HepG2 (cell line): ENCODE results near the gene NRG3. TPM values are rescaled to one million over a fixed set of nuclear protein-coding genes. Genes with fewer than 3 reads are reported as not detected.

Source experiments
- ATAC-seq: fragments of 200-7000 bp; cut with Tn5 transposase; 3 replicates; pipeline ENCODE4 v1.9.1; 2020; ENCODE audit warnings: mild to moderate bottlenecking, moderate library complexity
- BruUV-seq: library from RNA; stranded (reverse); fragments of 400-500 nt; replicated peaks from 2 replicates; lab custom pipeline; 2021; lab: Mats Ljungman, UMichigan
- CTCF ChIA-PET: fragments of 300-600 bp; formaldehyde crosslinking; extraction: SDS; loops from one replicate; lab custom pipeline; 2021; ENCODE audit warnings: low total read pairs, inconsistent platforms, low intra/inter-chr PET ratio; lab: Yijun Ruan, JAX
- POLR2A ChIA-PET: fragments of 350-600 bp; sonication (Branson Sonifier 250); formaldehyde crosslinking; loops from one replicate; lab custom pipeline; 2020; ENCODE audit warnings: antibody characterized with exemption, inconsistent platforms; lab: Yijun Ruan, JAX
- DNase-seq: peaks from one replicate; pipeline ENCODE4 v3.0.0-alpha.2; 2015; ENCODE audit warnings: low spot score
- FAIRE-seq: peaks from 3 replicates; lab custom pipeline; 2011; peaks lifted over from hg19 to GRCh38; lab: Jason Lieb, UNC
- H2AFZ ChIP-seq: one replicate; pipeline ENCODE4 v1.6.1; 2011; ENCODE audit warnings: low read length, inconsistent platforms
- H3K27ac ChIP-seq: fragments of 300-600 bp; 3 replicates; pipeline ENCODE4 v1.8.0; 2011; ENCODE audit warnings: mixed run types, mild to moderate bottlenecking, mixed read lengths, low read length, inconsistent platforms; ENCODE audit not compliant: insufficient read depth; ENCODE audit errors: extremely low read length
- H3K27me3 ChIP-seq, 2 experiments: fragments of 200-600 bp in 1 of 2; 2 replicates in 1 of 2; 3 replicates in 1 of 2; pipeline versions ENCODE4 v1.6.0 to v1.8.0; 2011; ENCODE audit warnings: low read length in 2 of 2, mild to moderate bottlenecking in 2 of 2, moderate library complexity in 2 of 2, inconsistent platforms in 1 of 2; ENCODE audit not compliant: insufficient read depth in 2 of 2, control insufficient read depth in 1 of 2
- H3K36me3 ChIP-seq, 2 experiments: fragments of 200-600 bp in 1 of 2; replicated peaks in 1 of 2; 2 replicates in 1 of 2; 3 replicates in 1 of 2; pipeline versions ENCODE4 v1.5.1 to v1.8.0; 2011; ENCODE audit warnings: low read length in 2 of 2, inconsistent platforms in 1 of 2; ENCODE audit not compliant: insufficient read depth in 2 of 2, control insufficient read depth in 1 of 2
- H3K4me1 ChIP-seq: 2 replicates; pipeline ENCODE4 v1.5.1; 2012; ENCODE audit warnings: low read length, inconsistent platforms; ENCODE audit not compliant: insufficient read depth
- H3K4me2 ChIP-seq: 2 replicates; pipeline ENCODE4 v1.6.0; 2011; ENCODE audit warnings: low read depth, low read length, inconsistent platforms
- H3K4me3 ChIP-seq, 3 experiments: fragments of 200-600 bp in 1 of 3; sonication (generic), shearing (Covaris generic) in 1 of 3; replicated peaks in 1 of 3; 2 replicates each; pipeline ENCODE4 v1.5.1; 2011 to 2016; ENCODE audit warnings: low read length in 3 of 3, inconsistent platforms in 2 of 3, low read depth in 2 of 3, mild to moderate bottlenecking in 2 of 3, control low read depth in 1 of 3, mixed read lengths in 1 of 3; ENCODE audit not compliant: insufficient read depth in 1 of 3
- H3K79me2 ChIP-seq: one replicate; pipeline ENCODE4 v1.6.1; 2011; ENCODE audit warnings: low read length, inconsistent platforms; ENCODE audit not compliant: insufficient read depth
- H3K9ac ChIP-seq: 2 replicates; pipeline ENCODE4 v1.6.0; 2011; ENCODE audit warnings: mild to moderate bottlenecking, low read depth, low read length, inconsistent platforms; ENCODE audit not compliant: insufficient read depth
- H3K9me3 ChIP-seq: 2 replicates; pipeline ENCODE4 v1.5.1; 2012; ENCODE audit warnings: mild to moderate bottlenecking, low read length
- H4K20me1 ChIP-seq: 2 replicates; pipeline ENCODE4 v1.6.0; 2011; ENCODE audit warnings: inconsistent platforms, mild to moderate bottlenecking, low read length, moderate library complexity; ENCODE audit not compliant: insufficient read depth
- FOSL1 ChIP-seq: sonication (generic); formaldehyde crosslinking; IDR thresholded peaks from 2 replicates; pipeline ENCODE4 v1.9.0; 2021; ENCODE audit warnings: missing genetic modification reagents, borderline replicate concordance
- MAFF ChIP-seq: IDR thresholded peaks from 2 replicates; pipeline ENCODE4 v1.6.1; 2011; ENCODE audit warnings: low read depth, low read length, improper control_type of control experiment
- MAFK ChIP-seq, 2 experiments: IDR thresholded peaks in 1 of 2; conservative IDR thresholded peaks in 1 of 2; 2 replicates each; pipeline ENCODE4 v1.6.1; 2011; ENCODE audit warnings: improper control_type of control experiment in 2 of 2, low read length in 2 of 2
- PRMT3 ChIP-seq: sonication (generic); formaldehyde crosslinking; IDR thresholded peaks from 2 replicates; pipeline ENCODE4 v1.8.1; 2022; ENCODE audit warnings: low read depth, mild to moderate bottlenecking, moderate library complexity, missing genetic modification reagents, borderline replicate concordance
- ZMAT5 ChIP-seq: sonication (generic); formaldehyde crosslinking; IDR thresholded peaks from 2 replicates; pipeline ENCODE4 v1.5.0; 2020; ENCODE audit warnings: mild to moderate bottlenecking, low read depth, missing genetic modification reagents, borderline replicate concordance
- ZNF34 ChIP-seq: sonication (generic); formaldehyde crosslinking; IDR thresholded peaks from 2 replicates; pipeline ENCODE4 v1.4.0; 2020; ENCODE audit warnings: mild to moderate bottlenecking, missing genetic modification reagents, borderline replicate concordance
- WGBS: methylation state at CpG from one replicate; pipeline ENCODE4 v1.1.6; 2017; ENCODE audit warnings: low lambda C conversion rate; 5-methylcytosine and 5-hydroxymethylcytosine counted together
- in situ Hi-C: cut with HindIII; loops from 2 replicates; pipeline ENCODE4 v1.10.0; 2017; ENCODE audit warnings: low pct_unique_long_range_greater_than_20kb; ENCODE audit not compliant: extremely low pct_ligation_motif_present
- intact Hi-C: fragments of 100-400 bp; cut with micrococcal nuclease; formaldehyde crosslinking; loops from one replicate; pipeline ENCODE4 v1.10.0; 2022; ENCODE audit not compliant: unreplicated experiment
- polyA plus RNA-seq, 8 experiments: library from polyadenylated mRNA; depleted of rRNA in 3 of 8; stranded (reverse) in 7 of 8; unstranded in 1 of 8; fragments of >200 nt; fragmentation: Illumina TruSeq in 4 of 8; extraction: Trizol in 4 of 8; gene quantifications; 2 replicates each; pipeline versions ENCODE4 v1.2.1 to v1.2.3, GENCODE V29; 2011 to 2016; ENCODE audit warnings: low read depth in 4 of 8, missing spikeins in 1 of 8, mixed read lengths in 1 of 8; ENCODE audit not compliant: insufficient read depth in 1 of 8
- total RNA-seq, 5 experiments: library from RNA; depleted of rRNA; stranded (reverse); fragments of >200 nt; fragmentation: Illumina TruSeq; extraction: Trizol; gene quantifications; 2 replicates each; pipeline ENCODE4 v1.2.3, GENCODE V29; 2016; ENCODE audit warnings: low read depth in 1 of 5
- TF ChIP-seq, protein P1 (sequence below): sonication (generic); formaldehyde crosslinking; IDR thresholded peaks from 2 replicates; pipeline ENCODE4 v1.5.1; 2020; ENCODE audit warnings: missing genetic modification reagents, mild to moderate bottlenecking, borderline replicate concordance

NRG3 gene
- total and polyA plus RNA-seq, 2 of the 13 experiments (the other 11 are each of a cell fraction or from before 2014, with no cell fraction given): not detected

GRCh38 chr10:82294874-82295378, 419.9 kb downstream of the NRG3 start:
- in situ Hi-C loops: no loop called here
- TF ChIP-seq, protein P1, sequence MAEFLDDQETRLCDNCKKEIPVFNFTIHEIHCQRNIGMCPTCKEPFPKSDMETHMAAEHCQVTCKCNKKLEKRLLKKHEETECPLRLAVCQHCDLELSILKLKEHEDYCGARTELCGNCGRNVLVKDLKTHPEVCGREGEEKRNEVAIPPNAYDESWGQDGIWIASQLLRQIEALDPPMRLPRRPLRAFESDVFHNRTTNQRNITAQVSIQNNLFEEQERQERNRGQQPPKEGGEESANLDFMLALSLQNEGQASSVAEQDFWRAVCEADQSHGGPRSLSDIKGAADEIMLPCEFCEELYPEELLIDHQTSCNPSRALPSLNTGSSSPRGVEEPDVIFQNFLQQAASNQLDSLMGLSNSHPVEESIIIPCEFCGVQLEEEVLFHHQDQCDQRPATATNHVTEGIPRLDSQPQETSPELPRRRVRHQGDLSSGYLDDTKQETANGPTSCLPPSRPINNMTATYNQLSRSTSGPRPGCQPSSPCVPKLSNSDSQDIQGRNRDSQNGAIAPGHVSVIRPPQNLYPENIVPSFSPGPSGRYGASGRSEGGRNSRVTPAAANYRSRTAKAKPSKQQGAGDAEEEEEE (CRISPR knock-in tag): no peak
- peak; percentile 81 for TF ChIP-seq MAFF
- no peak for TF ChIP-seq ZNF34 (CRISPR knock-in tag)
- TF ChIP-seq FOSL1 (CRISPR knock-in tag): no peak
- no peak for TF ChIP-seq ZMAT5 (CRISPR knock-in tag)
- TF ChIP-seq PRMT3 (CRISPR knock-in tag): no peak
- peak; percentile 73 to 89 for TF ChIP-seq MAFK (conservative IDR thresholded peaks at IDR 0.05 in 1 of 2, IDR thresholded peaks at IDR 0.05 in 1 of 2; ENCODE audit: low read length in 2 of 2)
- POLR2A ChIA-PET: no interaction called here

More at GRCh38 chr10:82294874-82295378, 419.9 kb downstream of the NRG3 start:
- Histone ChIP-seq H3K4me3 (no peak overlapping the region), H3K27me3 (no peaks in the 10 kb centered on the region), H3K9me3 (peaks cover 90% of the 10 kb centered on the region), H4K20me1 (no peaks in the 10 kb centered on the region), H2AFZ (no peak overlapping the region), H3K4me1 (no peaks in the 10 kb centered on the region), H3K27ac (no peak overlapping the region), H3K36me3 (no peaks in the 10 kb centered on the region), H3K4me2 (no peak overlapping the region), H3K79me2 (no peaks in the 10 kb centered on the region), H3K9ac (no peak overlapping the region)
- FAIRE-seq: no peak
- no peak for DNase-seq
- ATAC-seq: no peak
- no TSS peak for BruUV-seq
- intact Hi-C loops: no loop called here
- CTCF ChIA-PET: no interaction called here
- 9% methylated on average over 3 of the region's 3 CpGs for WGBS
